GM18508 (cell line): ENCODE measurements around the gene PFKFB3.
"Not testable (repeated sequence)": the region's sequence is repeated elsewhere in the genome, so short reads cannot be mapped to it uniquely, and the experiment has no call there.

Source experiments
- ATAC-seq: cut with Tn5 transposase; IDR thresholded peaks from one replicate; pipeline ENCODE4 v1.9.1; 2021; ENCODE audit warnings: moderate number of reproducible peaks; ENCODE audit not compliant: insufficient read depth, unreplicated experiment

The PFKFB3 gene

DNA sequence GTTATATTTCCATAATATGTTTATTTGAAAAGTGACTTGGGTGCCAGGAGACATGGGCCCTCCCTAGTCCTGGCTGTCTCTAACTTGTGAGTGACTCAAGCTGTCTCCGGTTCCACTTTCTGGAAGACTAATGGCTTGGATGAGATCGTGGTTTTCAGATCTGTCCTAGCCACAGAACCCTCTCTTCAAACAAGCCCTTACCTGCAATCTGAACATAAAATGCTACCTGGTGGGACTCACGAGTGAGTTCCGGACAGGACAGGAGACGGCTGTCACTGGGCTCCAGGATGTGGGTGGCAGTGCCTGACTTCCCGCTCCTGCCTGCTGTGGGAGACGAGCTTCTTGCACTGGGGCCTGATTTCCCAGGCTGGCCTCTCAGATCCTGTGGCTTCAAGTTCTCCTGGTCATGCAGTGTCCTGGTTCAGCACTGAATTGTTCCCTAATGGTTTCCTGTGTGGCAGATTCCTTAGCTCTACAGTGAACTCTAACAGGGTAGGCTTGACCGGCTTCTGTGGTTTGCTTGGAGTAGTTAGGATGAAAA lies 26.0 kb upstream of the PFKFB3 start:
- ATAC-seq: no peak

- no peak for ATAC-seq
These were observed 24.9 kb upstream of the PFKFB3 start for GRCh38 chr10:6177880-6178281.

DNA sequence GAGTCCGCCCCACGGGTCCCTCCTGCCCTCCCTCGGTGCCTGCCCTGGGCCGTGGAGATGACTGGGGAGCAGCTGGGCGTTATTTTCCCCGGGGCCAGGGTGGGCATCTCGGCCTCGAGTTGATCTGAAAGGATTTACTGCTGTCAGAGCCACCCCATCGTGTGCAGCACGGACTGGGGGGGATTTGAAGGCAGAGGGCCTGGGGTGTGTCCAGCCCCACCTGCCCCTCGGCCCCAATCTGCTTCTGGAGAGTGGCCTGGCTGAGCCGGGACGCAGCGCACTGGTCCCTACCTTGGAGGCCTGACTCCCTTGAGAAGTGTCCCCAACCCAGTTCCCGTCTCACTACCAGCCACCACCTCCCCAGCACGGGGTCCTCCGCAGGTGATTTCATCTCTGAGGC lies 24.2 kb upstream of the PFKFB3 start:
- no peak for ATAC-seq

GRCh38 chr10:6179078-6179477 lies 23.7 kb upstream of the PFKFB3 start:
- no peak for ATAC-seq

- no peak for ATAC-seq
These were observed 22.1 kb upstream of the PFKFB3 start for GRCh38 chr10:6180480-6181110.

DNA sequence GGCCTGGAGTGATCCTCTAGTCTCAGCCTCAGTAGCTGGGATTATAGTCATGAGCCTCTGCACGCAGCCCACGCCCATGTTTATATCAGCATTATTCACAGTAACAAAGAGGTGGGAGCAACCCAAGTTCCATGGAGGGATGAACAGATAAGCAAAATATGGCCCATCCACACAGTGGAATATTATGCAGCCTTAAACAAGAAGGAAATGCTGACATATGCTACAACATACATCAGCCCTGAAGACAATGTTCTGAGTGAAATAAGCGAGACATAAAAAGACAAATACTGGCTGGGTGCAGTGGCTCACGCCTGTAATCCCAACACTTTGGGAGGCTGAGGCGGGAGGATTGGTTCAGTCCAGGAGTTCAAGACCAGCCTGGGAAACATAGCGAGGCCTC lies 21.5 kb upstream of the PFKFB3 start:
- no peak for ATAC-seq

- ATAC-seq: no peak
These were observed 20.2 kb upstream of the PFKFB3 start for GRCh38 chr10:6182454-6183098.

DNA sequence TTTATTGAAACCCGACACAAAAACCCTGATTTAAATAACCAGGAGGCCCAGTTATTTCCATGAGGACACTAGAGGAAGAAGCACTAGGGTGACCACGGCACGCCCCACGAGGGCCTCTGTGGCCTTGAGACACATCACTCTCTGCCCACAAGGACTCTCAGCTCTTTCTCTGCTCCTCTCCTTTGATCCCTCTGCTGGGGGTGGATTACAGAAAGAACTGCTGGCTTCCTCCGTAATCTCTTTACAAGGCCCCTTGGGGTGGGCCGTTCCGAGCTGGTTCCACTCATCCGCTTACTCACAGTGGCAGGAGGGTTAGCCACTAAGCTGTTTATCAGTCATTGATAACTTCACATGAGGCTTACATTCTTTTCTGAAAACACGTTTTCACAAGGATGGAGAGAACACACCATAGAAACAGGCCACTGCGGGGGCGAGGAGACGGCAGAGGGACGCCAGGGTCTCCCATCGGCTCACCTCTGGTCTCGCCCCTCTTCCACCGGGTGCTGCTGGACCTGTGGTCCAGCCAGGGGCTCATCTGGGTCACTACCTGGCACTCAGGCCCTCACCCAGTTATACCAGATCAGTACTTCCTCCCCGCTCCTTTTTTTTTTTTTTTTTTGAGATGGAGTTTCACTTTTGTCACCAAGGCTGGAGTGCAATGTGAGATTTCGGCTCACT lies 17.6 kb upstream of the PFKFB3 start:
- no peak for ATAC-seq

DNA sequence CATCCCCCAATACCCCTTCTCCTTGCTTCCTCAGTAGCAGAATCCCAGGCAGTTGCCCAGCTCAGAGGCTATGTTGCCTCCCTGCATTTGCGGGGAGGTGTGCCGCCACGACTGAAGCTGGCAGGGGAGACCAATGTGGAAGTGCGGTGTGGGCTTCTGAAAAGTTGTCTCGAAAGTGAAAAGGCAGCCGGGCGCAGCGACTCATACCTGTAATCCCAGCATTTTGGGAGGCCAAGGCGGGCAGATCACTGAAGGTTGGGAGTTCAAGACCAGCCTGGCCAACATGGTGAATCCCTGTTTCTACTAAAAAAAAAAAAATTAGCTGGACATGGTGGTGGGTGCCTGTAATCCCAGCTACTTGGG lies 15.9 kb upstream of the PFKFB3 start:
- no peak for ATAC-seq

GRCh38 chr10:6187278-6187677 lies 15.5 kb upstream of the PFKFB3 start:
- no peak for ATAC-seq

DNA sequence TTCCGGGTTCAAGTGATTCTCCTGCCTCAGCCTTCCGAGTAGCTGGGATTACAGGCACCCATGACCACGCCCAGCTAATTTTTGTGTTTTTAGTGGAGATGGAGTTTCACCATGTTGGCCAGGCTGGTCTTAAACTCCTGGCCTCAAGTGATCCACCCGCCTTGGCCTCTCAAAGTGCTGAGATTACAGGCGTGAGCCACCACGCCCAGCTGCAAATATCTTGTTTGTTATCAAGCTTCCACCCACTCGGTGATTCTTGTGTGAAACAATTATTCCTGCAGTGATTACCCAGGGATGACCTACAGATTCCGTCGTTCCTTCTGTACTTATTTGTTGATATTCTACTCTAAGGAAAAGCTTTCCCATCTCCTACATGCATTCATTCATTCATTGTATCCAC lies 12.7 kb upstream of the PFKFB3 start:
- not testable (repeated sequence) for ATAC-seq

DNA sequence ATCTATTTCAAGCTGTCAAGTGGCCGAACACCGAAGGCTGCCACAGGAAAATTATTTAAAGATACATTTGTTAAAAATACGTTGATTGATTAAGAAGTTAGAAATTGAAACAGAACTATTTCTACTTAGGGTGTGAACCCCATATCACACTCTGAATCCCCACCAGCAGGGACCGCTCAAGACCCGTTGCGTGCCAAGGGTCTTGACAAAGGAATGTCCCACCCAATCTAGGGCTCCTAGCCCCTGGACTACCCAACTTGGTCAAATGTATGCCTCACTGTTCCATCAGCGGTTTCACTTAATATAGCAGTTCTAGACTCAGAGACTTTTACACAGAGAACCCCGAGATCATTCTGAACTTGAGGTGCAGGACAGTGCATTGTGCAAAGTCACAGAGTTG lies 11.6 kb upstream of the PFKFB3 start:
- ATAC-seq: no peak

GRCh38 chr10:6191569-6191968 lies 11.2 kb upstream of the PFKFB3 start:
- ATAC-seq: no peak

GRCh38 chr10:6193342-6193741 lies 9.4 kb upstream of the PFKFB3 start:
- ATAC-seq: not testable (repeated sequence)

DNA sequence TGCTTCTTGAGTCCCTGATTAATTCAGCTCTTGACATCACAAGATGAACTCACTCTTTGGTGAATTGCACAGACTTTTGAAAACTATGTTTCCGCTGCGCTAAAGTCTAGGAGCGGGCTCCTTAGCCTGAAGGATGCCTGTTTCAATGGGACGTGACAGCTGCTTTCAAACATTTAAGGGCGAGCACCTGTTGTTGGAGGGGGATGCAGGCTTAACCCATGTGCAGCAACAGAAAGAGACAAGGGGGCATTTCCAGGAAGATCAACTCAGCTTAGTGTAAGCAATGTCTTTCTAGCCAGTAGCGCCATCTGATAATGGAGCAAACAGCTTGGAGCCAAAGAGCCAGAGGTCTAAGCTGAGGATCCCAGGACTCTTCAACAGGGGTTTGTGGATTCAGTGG lies 8.4 kb upstream of the PFKFB3 start:
- no peak for ATAC-seq

GRCh38 chr10:6195376-6195775 lies 7.4 kb upstream of the PFKFB3 start:
- no peak for ATAC-seq

DNA sequence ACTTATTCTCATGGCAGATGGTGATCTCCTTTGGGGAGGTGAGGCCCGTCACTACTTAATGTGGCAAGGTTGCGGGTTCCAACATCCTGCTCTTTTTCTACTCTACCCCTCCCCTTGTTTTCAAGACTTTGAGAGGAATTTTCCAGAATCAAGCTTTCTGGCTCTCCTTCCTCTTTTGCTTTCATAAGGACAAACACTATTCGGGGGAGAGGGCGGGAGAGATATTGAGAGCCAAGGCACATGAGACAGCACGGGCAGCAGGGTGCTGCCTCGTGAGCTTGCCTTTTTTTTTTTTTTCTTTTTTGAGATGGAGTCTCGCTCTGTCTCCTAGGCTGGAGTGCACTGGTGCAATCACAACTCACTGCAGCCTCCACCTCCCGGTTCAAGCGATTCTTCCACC lies 6.9 kb upstream of the PFKFB3 start:
- no peak for ATAC-seq

DNA sequence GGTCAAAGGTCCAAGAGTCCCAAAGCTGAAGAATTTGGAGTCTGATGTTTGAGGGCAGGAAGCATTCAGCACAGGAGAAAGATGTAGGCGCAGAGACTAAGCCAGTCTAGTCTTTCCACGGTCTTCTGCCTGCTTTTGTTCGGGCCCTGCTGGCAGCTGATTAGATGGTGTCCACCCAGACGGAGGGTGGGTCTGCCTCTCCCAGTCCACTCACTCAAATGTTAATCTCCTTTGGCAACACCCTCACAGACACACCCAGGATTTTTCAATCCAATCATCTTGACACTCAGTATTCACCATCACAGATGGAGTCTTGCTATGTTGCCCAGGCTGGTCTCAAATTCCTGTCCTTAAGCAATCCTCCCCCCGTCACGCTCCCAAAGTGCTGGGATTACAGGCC lies 6.2 kb upstream of the PFKFB3 start:
- not testable (repeated sequence) for ATAC-seq

DNA sequence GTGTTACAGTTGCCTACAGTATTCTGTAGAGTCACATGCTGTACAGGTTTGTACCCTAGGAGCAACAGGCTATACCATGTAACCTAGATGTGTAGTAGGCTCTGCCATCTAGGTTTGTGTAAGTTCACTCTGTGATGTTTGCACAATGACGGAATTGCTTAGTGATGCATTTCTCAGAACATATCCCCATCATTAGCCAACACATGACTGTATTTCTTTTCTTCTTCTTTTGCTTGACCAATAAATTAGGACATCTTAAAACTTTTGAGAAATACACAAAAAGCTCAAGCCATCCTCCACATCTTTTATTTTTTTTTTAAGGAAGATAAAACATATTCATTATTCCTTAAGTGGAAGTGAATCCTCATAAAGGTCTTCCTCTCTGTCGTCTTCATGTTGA lies 5.4 kb upstream of the PFKFB3 start:
- ATAC-seq: no peak

DNA sequence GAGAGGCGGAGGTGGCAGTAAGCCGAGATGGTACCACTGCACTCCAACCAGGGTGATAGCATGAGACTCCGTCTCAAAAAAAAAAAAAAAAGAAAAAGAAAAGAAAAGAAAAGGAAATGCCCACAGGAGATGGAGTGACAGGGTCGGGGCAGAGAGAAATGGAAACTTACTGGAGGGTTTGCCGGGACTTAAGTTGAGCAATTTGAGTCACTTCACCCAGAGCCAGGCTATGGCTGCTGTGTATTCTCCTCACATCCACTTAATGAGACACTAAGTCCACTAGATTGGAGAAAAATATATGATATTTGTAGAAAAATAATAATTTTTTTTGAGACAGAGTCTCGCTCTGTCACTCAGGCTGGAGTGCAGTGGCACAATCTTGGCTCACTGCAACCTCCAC lies 4.6 kb upstream of the PFKFB3 start:
- ATAC-seq: no peak

- no peak for ATAC-seq
These were observed 3.5 kb upstream of the PFKFB3 start for GRCh38 chr10:6199131-6199733.
